Astrocyte (in vitro differentiated cells and primary cell): ENCODE measurements around the gene GJB3. TPM values are rescaled to one million over a fixed set of nuclear protein-coding genes. Genes with fewer than 3 reads are reported as not detected.

Source experiments
- DNase-seq: peaks from one replicate; pipeline ENCODE4 v3.0.0-alpha.2; 2010; ENCODE audit warnings: low read depth
- FAIRE-seq: peaks from 2 replicates; lab custom pipeline; 2011; peaks lifted over from hg19 to GRCh38; lab: Jason Lieb, UNC
- H2AFZ ChIP-seq: 2 replicates; pipeline ENCODE4 v1.6.0; 2012; ENCODE audit warnings: low read depth, low read length, inconsistent platforms
- H3K27ac ChIP-seq: 2 replicates; pipeline ENCODE4 v1.5.1; 2011; ENCODE audit warnings: low read depth, low read length, inconsistent platforms
- H3K27me3 ChIP-seq: 2 replicates; pipeline ENCODE4 v1.6.0; 2011; ENCODE audit warnings: low read length, inconsistent platforms; ENCODE audit not compliant: insufficient read depth
- H3K36me3 ChIP-seq: 2 replicates; pipeline ENCODE4 v1.5.1; 2011; ENCODE audit warnings: low read length, inconsistent platforms; ENCODE audit not compliant: insufficient read depth
- H3K4me1 ChIP-seq: 2 replicates; pipeline ENCODE4 v1.5.1; 2011; ENCODE audit warnings: low read length, inconsistent platforms; ENCODE audit not compliant: insufficient read depth
- H3K4me2 ChIP-seq: 2 replicates; pipeline ENCODE4 v1.6.0; 2012; ENCODE audit warnings: low read length, inconsistent platforms
- H3K4me3 ChIP-seq: 2 replicates; pipeline ENCODE4 v1.5.1; 2011; ENCODE audit warnings: low read depth, mild to moderate bottlenecking, low read length, inconsistent platforms; ENCODE audit not compliant: insufficient read depth
- H3K79me2 ChIP-seq: 2 replicates; pipeline ENCODE4 v1.6.0; 2012; ENCODE audit warnings: mild to moderate bottlenecking, low read length, inconsistent platforms; ENCODE audit not compliant: insufficient read depth
- H3K9ac ChIP-seq: 2 replicates; pipeline ENCODE4 v1.6.0; 2012; ENCODE audit warnings: mild to moderate bottlenecking, low read length, inconsistent platforms
- H3K9me3 ChIP-seq: 2 replicates; pipeline ENCODE4 v1.5.1; 2012; ENCODE audit warnings: low read depth, mild to moderate bottlenecking, low read length, inconsistent platforms; ENCODE audit not compliant: insufficient read depth
- H4K20me1 ChIP-seq: 2 replicates; pipeline ENCODE4 v1.6.0; 2012; ENCODE audit warnings: low read length, inconsistent platforms; ENCODE audit not compliant: insufficient read depth
- H3K27ac Mint-ChIP-seq: one replicate; pipeline ENCODE4 v1.8.0; 2021; ENCODE audit warnings: mild to moderate bottlenecking, mixed read lengths; ENCODE audit not compliant: unreplicated experiment
- H3K27me3 Mint-ChIP-seq: one replicate; pipeline ENCODE4 v1.8.0; 2021; ENCODE audit warnings: low read depth, mixed read lengths; ENCODE audit not compliant: unreplicated experiment
- H3K36me3 Mint-ChIP-seq: one replicate; pipeline ENCODE4 v1.8.0; 2021; ENCODE audit warnings: low read depth, mixed read lengths; ENCODE audit not compliant: unreplicated experiment
- H3K4me1 Mint-ChIP-seq: one replicate; pipeline ENCODE4 v1.8.0; 2021; ENCODE audit warnings: low read depth, mixed read lengths; ENCODE audit not compliant: unreplicated experiment
- H3K4me3 Mint-ChIP-seq: one replicate; pipeline ENCODE4 v1.8.0; 2021; ENCODE audit warnings: mild to moderate bottlenecking, moderate library complexity, mixed read lengths; ENCODE audit not compliant: unreplicated experiment
- H3K9me3 Mint-ChIP-seq: one replicate; pipeline ENCODE4 v1.8.0; 2021; ENCODE audit warnings: mild to moderate bottlenecking, mixed read lengths; ENCODE audit not compliant: unreplicated experiment
- EZH2 ChIP-seq: IDR thresholded peaks from 2 replicates; pipeline ENCODE4 v1.6.1; 2012; ENCODE audit warnings: mild to moderate bottlenecking, low read length, inconsistent platforms; ENCODE audit not compliant: insufficient read depth
- total RNA-seq: library from RNA; stranded (reverse); gene quantifications from 2 replicates; pipeline ENCODE4 v1.2.1, GENCODE V29; 2021
- TF ChIP-seq, protein P1 (sequence below): IDR thresholded peaks from 2 replicates; pipeline ENCODE4 v1.5.1; 2011; ENCODE audit warnings: low read depth, mild to moderate bottlenecking, inconsistent platforms, low read length, moderate library complexity; ENCODE audit not compliant: insufficient read depth

GJB3 gene
- total RNA-seq, 1 donor from 2014 or later = 0.32 TPM

DNA sequence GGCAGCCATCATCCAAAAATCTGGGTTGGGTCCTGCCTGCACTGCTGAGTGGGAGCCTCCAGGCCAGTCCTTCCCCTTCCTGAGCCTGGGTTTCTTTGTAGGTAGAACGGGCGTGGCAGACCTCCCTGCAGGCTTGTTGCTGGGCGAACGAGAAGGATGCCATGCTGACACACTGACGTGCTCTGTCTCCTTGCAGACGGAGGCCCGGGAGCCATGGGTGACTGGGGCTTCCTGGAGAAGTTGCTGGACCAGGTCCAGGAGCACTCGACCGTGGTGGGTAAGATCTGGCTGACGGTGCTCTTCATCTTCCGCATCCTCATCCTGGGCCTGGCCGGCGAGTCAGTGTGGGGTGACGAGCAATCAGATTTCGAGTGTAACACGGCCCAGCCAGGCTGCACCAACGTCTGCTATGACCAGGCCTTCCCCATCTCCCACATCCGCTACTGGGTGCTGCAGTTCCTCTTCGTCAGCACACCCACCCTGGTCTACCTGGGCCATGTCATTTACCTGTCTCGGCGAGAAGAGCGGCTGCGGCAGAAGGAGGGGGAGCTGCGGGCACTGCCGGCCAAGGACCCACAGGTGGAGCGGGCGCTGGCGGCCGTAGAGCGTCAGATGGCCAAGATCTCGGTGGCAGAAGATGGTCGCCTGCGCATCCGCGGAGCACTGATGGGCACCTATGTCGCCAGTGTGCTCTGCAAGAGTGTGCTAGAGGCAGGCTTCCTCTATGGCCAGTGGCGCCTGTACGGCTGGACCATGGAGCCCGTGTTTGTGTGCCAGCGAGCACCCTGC is 13.2 kb downstream of the GJB3 start:
- H4K20me1 ChIP-seq = no peaks in the 10 kb centered on the region
- Mint-ChIP-seq H3K4me3 (no peak overlapping the region), H3K4me1 (no peaks in the 10 kb centered on the region), H3K27me3 (peaks cover 83% of the 10 kb centered on the region), H3K27ac (no peak overlapping the region), H3K9me3 (peaks cover 9% of the 10 kb centered on the region), H3K36me3 (peaks cover 15% of the 10 kb centered on the region)
- H3K27me3 ChIP-seq = peaks cover 19% of the 10 kb centered on the region
- H3K4me2 ChIP-seq = no peak overlapping the region
- no peak overlapping the region for H2AFZ ChIP-seq
- no peaks in the 10 kb centered on the region for H3K9me3 ChIP-seq
- H3K36me3 ChIP-seq = no peaks in the 10 kb centered on the region
- H3K79me2 ChIP-seq = no peaks in the 10 kb centered on the region
- no peak for FAIRE-seq
- H3K4me1 ChIP-seq = no peaks in the 10 kb centered on the region
- TF ChIP-seq, protein P1, sequence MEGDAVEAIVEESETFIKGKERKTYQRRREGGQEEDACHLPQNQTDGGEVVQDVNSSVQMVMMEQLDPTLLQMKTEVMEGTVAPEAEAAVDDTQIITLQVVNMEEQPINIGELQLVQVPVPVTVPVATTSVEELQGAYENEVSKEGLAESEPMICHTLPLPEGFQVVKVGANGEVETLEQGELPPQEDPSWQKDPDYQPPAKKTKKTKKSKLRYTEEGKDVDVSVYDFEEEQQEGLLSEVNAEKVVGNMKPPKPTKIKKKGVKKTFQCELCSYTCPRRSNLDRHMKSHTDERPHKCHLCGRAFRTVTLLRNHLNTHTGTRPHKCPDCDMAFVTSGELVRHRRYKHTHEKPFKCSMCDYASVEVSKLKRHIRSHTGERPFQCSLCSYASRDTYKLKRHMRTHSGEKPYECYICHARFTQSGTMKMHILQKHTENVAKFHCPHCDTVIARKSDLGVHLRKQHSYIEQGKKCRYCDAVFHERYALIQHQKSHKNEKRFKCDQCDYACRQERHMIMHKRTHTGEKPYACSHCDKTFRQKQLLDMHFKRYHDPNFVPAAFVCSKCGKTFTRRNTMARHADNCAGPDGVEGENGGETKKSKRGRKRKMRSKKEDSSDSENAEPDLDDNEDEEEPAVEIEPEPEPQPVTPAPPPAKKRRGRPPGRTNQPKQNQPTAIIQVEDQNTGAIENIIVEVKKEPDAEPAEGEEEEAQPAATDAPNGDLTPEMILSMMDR = no peak
- TF ChIP-seq EZH2 = no peak
- H3K4me3 ChIP-seq = no peak overlapping the region
- no peak for DNase-seq
- H3K27ac ChIP-seq = no peak overlapping the region
- H3K9ac ChIP-seq = no peak overlapping the region

DNA sequence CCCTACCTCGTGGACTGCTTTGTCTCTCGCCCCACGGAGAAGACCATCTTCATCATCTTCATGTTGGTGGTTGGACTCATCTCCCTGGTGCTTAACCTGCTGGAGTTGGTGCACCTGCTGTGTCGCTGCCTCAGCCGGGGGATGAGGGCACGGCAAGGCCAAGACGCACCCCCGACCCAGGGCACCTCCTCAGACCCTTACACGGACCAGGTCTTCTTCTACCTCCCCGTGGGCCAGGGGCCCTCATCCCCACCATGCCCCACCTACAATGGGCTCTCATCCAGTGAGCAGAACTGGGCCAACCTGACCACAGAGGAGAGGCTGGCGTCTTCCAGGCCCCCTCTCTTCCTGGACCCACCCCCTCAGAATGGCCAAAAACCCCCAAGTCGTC is 13.8 kb downstream of the GJB3 start:
- Mint-ChIP-seq H3K4me1 (no peaks in the 10 kb centered on the region), H3K4me3 (no peak overlapping the region), H3K9me3 (peaks cover 9% of the 10 kb centered on the region), H3K27me3 (peaks cover 79% of the 10 kb centered on the region), H3K36me3 (peaks cover 15% of the 10 kb centered on the region), H3K27ac (no peak overlapping the region)
- Histone ChIP-seq H3K4me1 (no peaks in the 10 kb centered on the region), H3K27ac (no peak overlapping the region), H3K79me2 (no peaks in the 10 kb centered on the region), H2AFZ (no peak overlapping the region), H3K4me2 (no peak overlapping the region), H3K9ac (no peak overlapping the region), H3K36me3 (no peaks in the 10 kb centered on the region), H3K4me3 (no peak overlapping the region), H3K27me3 (peaks cover 19% of the 10 kb centered on the region), H3K9me3 (no peaks in the 10 kb centered on the region), H4K20me1 (no peaks in the 10 kb centered on the region)
- DNase-seq (no peak), FAIRE-seq (no peak)
- TF ChIP-seq, protein P1 = no peak

DNA sequence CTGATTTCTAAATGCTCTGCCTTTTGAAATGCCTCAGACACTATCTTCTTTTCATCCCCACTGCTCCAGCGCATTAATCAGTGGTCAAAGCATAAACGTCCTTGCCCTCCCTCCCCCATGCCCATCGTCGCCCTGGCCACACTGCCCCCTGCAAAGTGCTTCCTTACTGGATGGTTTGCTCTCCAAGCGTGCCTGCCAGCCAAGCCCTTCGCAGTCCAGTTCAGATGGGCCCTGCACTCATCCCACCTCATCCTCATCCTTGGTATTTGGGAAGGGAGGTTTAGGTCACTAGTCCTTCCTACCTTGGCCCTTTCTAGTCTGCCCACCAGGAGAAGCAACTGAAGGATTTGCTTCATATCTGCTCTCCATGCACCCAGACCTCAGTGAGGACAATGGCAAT is 14.9 kb downstream of the GJB3 start:
- H3K4me1 ChIP-seq = no peaks in the 10 kb centered on the region
- no peaks in the 10 kb centered on the region for H3K36me3 ChIP-seq
- H3K4me3 Mint-ChIP-seq = no peak overlapping the region
- no peaks in the 10 kb centered on the region for H3K9me3 ChIP-seq
- no peaks in the 10 kb centered on the region for H3K4me1 Mint-ChIP-seq
- H2AFZ ChIP-seq = no peak overlapping the region
- no peak overlapping the region for H3K4me3 ChIP-seq
- H4K20me1 ChIP-seq = no peaks in the 10 kb centered on the region
- peaks cover 15% of the 10 kb centered on the region for H3K27me3 ChIP-seq
- TF ChIP-seq, protein P1 = no peak
- TF ChIP-seq EZH2 = no peak
- H3K9me3 Mint-ChIP-seq = peaks cover 9% of the 10 kb centered on the region
- FAIRE-seq = no peak
- peaks cover 71% of the 10 kb centered on the region for H3K27me3 Mint-ChIP-seq
- peaks cover 15% of the 10 kb centered on the region for H3K36me3 Mint-ChIP-seq
- no peak overlapping the region for H3K27ac Mint-ChIP-seq
- no peaks in the 10 kb centered on the region for H3K79me2 ChIP-seq
- no peak overlapping the region for H3K4me2 ChIP-seq
- no peak overlapping the region for H3K27ac ChIP-seq
- H3K9ac ChIP-seq = no peak overlapping the region
- DNase-seq = no peak
